WTC11 (cell line): ENCODE results near the gene PDZD2. TPM values are rescaled to one million over a fixed set of nuclear protein-coding genes. Genes with fewer than 3 reads are reported as not detected.

Source experiments
- ATAC-seq: fragments of 200-7000 bp; cut with Tn5 transposase; 2 replicates; pipeline ENCODE4 v1.10.0; 2021; ENCODE audit warnings: mild to moderate bottlenecking, moderate library complexity
- CTCF ChIA-PET: fragments of 300-600 bp; sonication (Branson Sonifier 250); formaldehyde crosslinking; loops from one replicate; lab custom pipeline; 2021; ENCODE audit warnings: antibody characterized with exemption; lab: Charles Lee
- POLR2A ChIA-PET: fragments of 350-600 bp; sonication (Branson Sonifier 250); formaldehyde crosslinking; loops from one replicate; lab custom pipeline; 2021; ENCODE audit warnings: antibody characterized with exemption; lab: Charles Lee
- DNase-seq: peaks from one replicate; pipeline ENCODE4 v3.0.0; 2021; ENCODE audit warnings: low spot score
- H3K27ac Mint-ChIP-seq: 2 replicates; pipeline ENCODE4 v1.8.0; 2021; ENCODE audit warnings: mixed read lengths
- H3K27me3 Mint-ChIP-seq: 2 replicates; pipeline ENCODE4 v1.8.0; 2021; ENCODE audit warnings: low read depth, mild to moderate bottlenecking, moderate library complexity, mixed read lengths
- H3K36me3 Mint-ChIP-seq: 2 replicates; pipeline ENCODE4 v1.8.0; 2021; ENCODE audit warnings: mixed read lengths
- H3K4me1 Mint-ChIP-seq: 2 replicates; pipeline ENCODE4 v1.8.0; 2022; ENCODE audit warnings: mixed read lengths
- H3K4me3 Mint-ChIP-seq: 2 replicates; pipeline ENCODE4 v1.8.0; 2021; ENCODE audit warnings: mild to moderate bottlenecking, moderate library complexity, mixed read lengths
- H3K9me3 Mint-ChIP-seq: 2 replicates; pipeline ENCODE4 v1.8.0; 2021; ENCODE audit warnings: mixed read lengths
- CTCF ChIP-seq: fragments of 200-600 bp; IDR thresholded peaks from 2 replicates; pipeline ENCODE4 v1.8.0; 2022; ENCODE audit warnings: antibody characterized with exemption
- RELA ChIP-seq: sonication (generic); formaldehyde crosslinking; IDR thresholded peaks from 2 replicates; pipeline ENCODE4 v1.8.1; 2022; ENCODE audit warnings: missing genetic modification reagents, mild to moderate bottlenecking, borderline replicate concordance
- TCF7 ChIP-seq: sonication (generic); formaldehyde crosslinking; IDR thresholded peaks from 2 replicates; pipeline ENCODE4 v1.8.0; 2022; ENCODE audit warnings: mild to moderate bottlenecking, low read depth, missing genetic modification reagents, moderate library complexity
- TEAD4 ChIP-seq: sonication (generic); formaldehyde crosslinking; IDR thresholded peaks from 2 replicates; pipeline ENCODE4 v1.8.0; 2022; ENCODE audit warnings: mild to moderate bottlenecking, missing genetic modification reagents
- ZBTB43 ChIP-seq: sonication (generic); formaldehyde crosslinking; IDR thresholded peaks from 2 replicates; pipeline ENCODE4 v1.8.1; 2023; ENCODE audit warnings: mild to moderate bottlenecking, missing genetic modification reagents
- ZNF232 ChIP-seq: sonication (generic); formaldehyde crosslinking; IDR thresholded peaks from 2 replicates; pipeline ENCODE4 v1.8.0; 2022; ENCODE audit warnings: mild to moderate bottlenecking, missing genetic modification reagents
- ZNF263 ChIP-seq: sonication (generic); formaldehyde crosslinking; IDR thresholded peaks from 2 replicates; pipeline ENCODE4 v1.8.1; 2022; ENCODE audit warnings: low read depth, mild to moderate bottlenecking, moderate library complexity, missing genetic modification reagents
- ZNF532 ChIP-seq: fragments of 250-450 bp; sonication (Bioruptor Pico); IDR thresholded peaks from 2 replicates; pipeline ENCODE4 v1.9.0; 2021; ENCODE audit warnings: mild to moderate bottlenecking, borderline replicate concordance
- ZNF671 ChIP-seq: fragments of 250-450 bp; sonication (Bioruptor Pico); IDR thresholded peaks from 2 replicates; pipeline ENCODE4 v1.8.0; 2021; ENCODE audit warnings: mild to moderate bottlenecking
- total RNA-seq: library from RNA; stranded (reverse); gene quantifications from 3 replicates; pipeline ENCODE4 v1.2.3, GENCODE V29; 2021
- TF ChIP-seq, protein P1 (sequence below): sonication (generic); formaldehyde crosslinking; IDR thresholded peaks from 2 replicates; pipeline ENCODE4 v1.8.0; 2023; ENCODE audit warnings: missing genetic modification reagents, mild to moderate bottlenecking, borderline replicate concordance
- TF ChIP-seq, protein P2 (sequence below): sonication (generic); formaldehyde crosslinking; IDR thresholded peaks from 2 replicates; pipeline ENCODE4 v1.8.0; 2023; ENCODE audit warnings: missing genetic modification reagents
- TF ChIP-seq, protein P3 (sequence below): fragments of 250-450 bp; sonication (Bioruptor Pico); conservative IDR thresholded peaks from 2 replicates; pipeline ENCODE4 v1.9.0; 2021; ENCODE audit warnings: mild to moderate bottlenecking
- TF ChIP-seq, protein P4 (sequence below): sonication (generic); formaldehyde crosslinking; IDR thresholded peaks from 2 replicates; pipeline ENCODE4 v1.8.1; 2022; ENCODE audit warnings: mild to moderate bottlenecking, missing genetic modification reagents, moderate library complexity, borderline replicate concordance
- TF ChIP-seq, protein P5 (sequence below): sonication (generic); formaldehyde crosslinking; IDR thresholded peaks from 2 replicates; pipeline ENCODE4 v1.8.1; 2023; ENCODE audit warnings: mild to moderate bottlenecking, missing genetic modification reagents, moderate library complexity
- TF ChIP-seq, protein P6 (sequence below): fragments of 250-450 bp; sonication (Bioruptor Pico); IDR thresholded peaks from 2 replicates; pipeline ENCODE4 v1.9.0; 2021; ENCODE audit warnings: mild to moderate bottlenecking

The PDZD2 gene
- total RNA-seq, 1 experiment from 2014 or later, result 11.4 TPM

- CTCF ChIA-PET, result interaction anchor here (1.1 to 2.0 kb wide), 5 partner anchors 29 to 218 kb away, joined by 3 to 12 read pairs (median 5); no protein-coding TSS in a partner anchor
- H3K27ac Mint-ChIP-seq, result peak overlapping the region; percentile 85; the same call in 1 of the 2 replicates
- H3K27me3 Mint-ChIP-seq, result no peaks in the 10 kb centered on the region; the same call in 1 of the 2 replicates
- H3K36me3 Mint-ChIP-seq, result no peaks in the 10 kb centered on the region
- no peak; the same call in 1 of the 2 replicates for ATAC-seq
- no peak overlapping the region for H3K4me3 Mint-ChIP-seq
- POLR2A ChIA-PET, result interaction anchor here (0.6 kb wide), 2 partner anchors 190 to 230 kb away, joined by 3 to 14 read pairs; no protein-coding TSS in a partner anchor
- H3K9me3 Mint-ChIP-seq, result no peaks in the 10 kb centered on the region
- DNase-seq, result no peak
- peaks cover 34% of the 10 kb centered on the region for H3K4me1 Mint-ChIP-seq
- TF ChIP-seq, protein P1, sequence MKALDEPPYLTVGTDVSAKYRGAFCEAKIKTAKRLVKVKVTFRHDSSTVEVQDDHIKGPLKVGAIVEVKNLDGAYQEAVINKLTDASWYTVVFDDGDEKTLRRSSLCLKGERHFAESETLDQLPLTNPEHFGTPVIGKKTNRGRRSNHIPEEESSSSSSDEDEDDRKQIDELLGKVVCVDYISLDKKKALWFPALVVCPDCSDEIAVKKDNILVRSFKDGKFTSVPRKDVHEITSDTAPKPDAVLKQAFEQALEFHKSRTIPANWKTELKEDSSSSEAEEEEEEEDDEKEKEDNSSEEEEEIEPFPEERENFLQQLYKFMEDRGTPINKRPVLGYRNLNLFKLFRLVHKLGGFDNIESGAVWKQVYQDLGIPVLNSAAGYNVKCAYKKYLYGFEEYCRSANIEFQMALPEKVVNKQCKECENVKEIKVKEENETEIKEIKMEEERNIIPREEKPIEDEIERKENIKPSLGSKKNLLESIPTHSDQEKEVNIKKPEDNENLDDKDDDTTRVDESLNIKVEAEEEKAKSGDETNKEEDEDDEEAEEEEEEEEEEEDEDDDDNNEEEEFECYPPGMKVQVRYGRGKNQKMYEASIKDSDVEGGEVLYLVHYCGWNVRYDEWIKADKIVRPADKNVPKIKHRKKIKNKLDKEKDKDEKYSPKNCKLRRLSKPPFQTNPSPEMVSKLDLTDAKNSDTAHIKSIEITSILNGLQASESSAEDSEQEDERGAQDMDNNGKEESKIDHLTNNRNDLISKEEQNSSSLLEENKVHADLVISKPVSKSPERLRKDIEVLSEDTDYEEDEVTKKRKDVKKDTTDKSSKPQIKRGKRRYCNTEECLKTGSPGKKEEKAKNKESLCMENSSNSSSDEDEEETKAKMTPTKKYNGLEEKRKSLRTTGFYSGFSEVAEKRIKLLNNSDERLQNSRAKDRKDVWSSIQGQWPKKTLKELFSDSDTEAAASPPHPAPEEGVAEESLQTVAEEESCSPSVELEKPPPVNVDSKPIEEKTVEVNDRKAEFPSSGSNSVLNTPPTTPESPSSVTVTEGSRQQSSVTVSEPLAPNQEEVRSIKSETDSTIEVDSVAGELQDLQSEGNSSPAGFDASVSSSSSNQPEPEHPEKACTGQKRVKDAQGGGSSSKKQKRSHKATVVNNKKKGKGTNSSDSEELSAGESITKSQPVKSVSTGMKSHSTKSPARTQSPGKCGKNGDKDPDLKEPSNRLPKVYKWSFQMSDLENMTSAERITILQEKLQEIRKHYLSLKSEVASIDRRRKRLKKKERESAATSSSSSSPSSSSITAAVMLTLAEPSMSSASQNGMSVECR (CRISPR knock-in tag), result no peak
- TF ChIP-seq CTCF (no peak), TCF7 (CRISPR knock-in tag) (no peak), ZNF532 (CRISPR knock-in tag) (no peak), RELA (CRISPR knock-in tag) (no peak), ZNF263 (CRISPR knock-in tag) (no peak), ZNF671 (CRISPR knock-in tag) (no peak), TEAD4 (CRISPR knock-in tag) (no peak), ZNF232 (no peak), ZBTB43 (CRISPR knock-in tag) (no peak)
- TF ChIP-seq, protein P2, sequence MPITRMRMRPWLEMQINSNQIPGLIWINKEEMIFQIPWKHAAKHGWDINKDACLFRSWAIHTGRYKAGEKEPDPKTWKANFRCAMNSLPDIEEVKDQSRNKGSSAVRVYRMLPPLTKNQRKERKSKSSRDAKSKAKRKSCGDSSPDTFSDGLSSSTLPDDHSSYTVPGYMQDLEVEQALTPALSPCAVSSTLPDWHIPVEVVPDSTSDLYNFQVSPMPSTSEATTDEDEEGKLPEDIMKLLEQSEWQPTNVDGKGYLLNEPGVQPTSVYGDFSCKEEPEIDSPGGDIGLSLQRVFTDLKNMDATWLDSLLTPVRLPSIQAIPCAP (CRISPR knock-in tag), result no peak
- TF ChIP-seq, protein P3, sequence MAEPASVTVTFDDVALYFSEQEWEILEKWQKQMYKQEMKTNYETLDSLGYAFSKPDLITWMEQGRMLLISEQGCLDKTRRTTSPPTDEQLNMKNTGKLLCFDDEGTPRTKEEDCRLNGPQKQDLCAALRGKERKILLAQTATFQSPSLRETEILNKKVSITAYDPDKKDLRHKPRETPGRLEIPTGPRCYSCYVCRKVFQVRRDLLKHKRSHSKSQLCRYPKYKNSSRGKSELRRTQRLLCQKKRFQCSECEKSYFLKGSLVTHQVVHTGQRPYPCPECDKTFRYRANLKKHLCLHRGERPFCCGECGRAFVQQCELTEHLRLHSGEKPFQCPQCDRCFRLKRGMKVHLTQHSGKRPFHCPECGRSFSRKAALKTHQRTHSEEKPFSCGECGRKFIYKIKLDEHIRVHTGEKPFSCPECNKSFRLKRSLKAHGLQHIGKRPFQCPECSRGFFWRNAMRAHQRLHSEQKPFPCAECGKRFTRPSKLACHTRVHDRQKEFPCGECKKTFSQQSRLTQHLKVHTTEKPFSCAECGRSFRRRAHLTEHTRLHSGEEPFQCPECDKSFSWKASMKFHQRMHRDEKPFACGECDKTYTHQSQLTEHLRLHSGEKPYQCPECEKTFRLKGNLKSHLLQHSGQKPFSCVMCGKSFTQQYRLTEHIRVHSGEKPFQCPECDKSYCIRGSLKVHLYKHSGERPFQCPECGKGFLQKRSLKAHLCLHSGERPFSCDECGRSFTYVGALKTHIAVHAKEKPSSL (CRISPR knock-in tag), result no peak
- TF ChIP-seq, protein P4, sequence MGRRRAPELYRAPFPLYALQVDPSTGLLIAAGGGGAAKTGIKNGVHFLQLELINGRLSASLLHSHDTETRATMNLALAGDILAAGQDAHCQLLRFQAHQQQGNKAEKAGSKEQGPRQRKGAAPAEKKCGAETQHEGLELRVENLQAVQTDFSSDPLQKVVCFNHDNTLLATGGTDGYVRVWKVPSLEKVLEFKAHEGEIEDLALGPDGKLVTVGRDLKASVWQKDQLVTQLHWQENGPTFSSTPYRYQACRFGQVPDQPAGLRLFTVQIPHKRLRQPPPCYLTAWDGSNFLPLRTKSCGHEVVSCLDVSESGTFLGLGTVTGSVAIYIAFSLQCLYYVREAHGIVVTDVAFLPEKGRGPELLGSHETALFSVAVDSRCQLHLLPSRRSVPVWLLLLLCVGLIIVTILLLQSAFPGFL, result no peak
- TF ChIP-seq, protein P5, sequence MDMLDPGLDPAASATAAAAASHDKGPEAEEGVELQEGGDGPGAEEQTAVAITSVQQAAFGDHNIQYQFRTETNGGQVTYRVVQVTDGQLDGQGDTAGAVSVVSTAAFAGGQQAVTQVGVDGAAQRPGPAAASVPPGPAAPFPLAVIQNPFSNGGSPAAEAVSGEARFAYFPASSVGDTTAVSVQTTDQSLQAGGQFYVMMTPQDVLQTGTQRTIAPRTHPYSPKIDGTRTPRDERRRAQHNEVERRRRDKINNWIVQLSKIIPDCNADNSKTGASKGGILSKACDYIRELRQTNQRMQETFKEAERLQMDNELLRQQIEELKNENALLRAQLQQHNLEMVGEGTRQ (CRISPR knock-in tag), result no peak
- TF ChIP-seq, protein P6, sequence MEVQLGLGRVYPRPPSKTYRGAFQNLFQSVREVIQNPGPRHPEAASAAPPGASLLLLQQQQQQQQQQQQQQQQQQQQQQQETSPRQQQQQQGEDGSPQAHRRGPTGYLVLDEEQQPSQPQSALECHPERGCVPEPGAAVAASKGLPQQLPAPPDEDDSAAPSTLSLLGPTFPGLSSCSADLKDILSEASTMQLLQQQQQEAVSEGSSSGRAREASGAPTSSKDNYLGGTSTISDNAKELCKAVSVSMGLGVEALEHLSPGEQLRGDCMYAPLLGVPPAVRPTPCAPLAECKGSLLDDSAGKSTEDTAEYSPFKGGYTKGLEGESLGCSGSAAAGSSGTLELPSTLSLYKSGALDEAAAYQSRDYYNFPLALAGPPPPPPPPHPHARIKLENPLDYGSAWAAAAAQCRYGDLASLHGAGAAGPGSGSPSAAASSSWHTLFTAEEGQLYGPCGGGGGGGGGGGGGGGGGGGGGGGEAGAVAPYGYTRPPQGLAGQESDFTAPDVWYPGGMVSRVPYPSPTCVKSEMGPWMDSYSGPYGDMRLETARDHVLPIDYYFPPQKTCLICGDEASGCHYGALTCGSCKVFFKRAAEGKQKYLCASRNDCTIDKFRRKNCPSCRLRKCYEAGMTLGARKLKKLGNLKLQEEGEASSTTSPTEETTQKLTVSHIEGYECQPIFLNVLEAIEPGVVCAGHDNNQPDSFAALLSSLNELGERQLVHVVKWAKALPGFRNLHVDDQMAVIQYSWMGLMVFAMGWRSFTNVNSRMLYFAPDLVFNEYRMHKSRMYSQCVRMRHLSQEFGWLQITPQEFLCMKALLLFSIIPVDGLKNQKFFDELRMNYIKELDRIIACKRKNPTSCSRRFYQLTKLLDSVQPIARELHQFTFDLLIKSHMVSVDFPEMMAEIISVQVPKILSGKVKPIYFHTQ (CRISPR knock-in tag), result no peak
Observed at GRCh38 chr5:32027093-32027716, 388.3 kb downstream of the PDZD2 start.
